Cardiac muscle cell (in vitro differentiated cells and primary cell): ENCODE data around the gene FAM20C. TPM values are rescaled to one million over a fixed set of nuclear protein-coding genes. Genes with fewer than 3 reads are reported as not detected.

Source experiments
- DNase-seq, 2 donors: peaks; one replicate each; pipeline versions ENCODE4 v3.0.0 to v3.0.0-alpha.2; 2010 to 2017; ENCODE audit warnings: low read depth in 1 of 2, low spot score in 1 of 2
- H3K27ac ChIP-seq: fragments of 200-600 bp; sonication (generic); 2 replicates; pipeline ENCODE4 v1.5.1; 2016
- H3K27me3 ChIP-seq: fragments of 200-600 bp; sonication (generic); 2 replicates; pipeline ENCODE4 v1.6.0; 2016; ENCODE audit warnings: control low read depth
- H3K36me3 ChIP-seq: fragments of 200-600 bp; sonication (generic); 2 replicates; pipeline ENCODE4 v1.5.1; 2016; ENCODE audit warnings: control low read depth
- H3K4me1 ChIP-seq: fragments of 200-600 bp; sonication (generic); 2 replicates; pipeline ENCODE4 v1.8.1; 2017; ENCODE audit warnings: low read depth, mild to moderate bottlenecking, mixed run types
- H3K4me3 ChIP-seq: fragments of 200-600 bp; sonication (generic); 2 replicates; pipeline ENCODE4 v1.5.1; 2016; ENCODE audit warnings: mild to moderate bottlenecking
- H3K9me3 ChIP-seq: fragments of 200-600 bp; sonication (generic); 2 replicates; pipeline ENCODE4 v1.5.1; 2017; ENCODE audit warnings: low read depth, mild to moderate bottlenecking, control low read depth
- CTCF ChIP-seq: IDR thresholded peaks from 2 replicates; pipeline ENCODE4 v1.5.1; 2012; ENCODE audit warnings: low read depth, mild to moderate bottlenecking, low read length
- polyA plus RNA-seq: library from polyadenylated mRNA; unstranded; fragments of >200 nt; fragmentation: Nextera tagmentation; extraction: Ambion mirVana; gene quantifications from 2 replicates; pipeline ENCODE4 v1.2.1, GENCODE V29; 2016
- total RNA-seq: library from RNA; depleted of rRNA; stranded (reverse); fragments of >200 nt; gene quantifications from 2 replicates; pipeline ENCODE4 v1.2.3, GENCODE V29; 2016

FAM20C gene
- total and polyA plus RNA-seq, 2 experiments from 2014 or later, result 4.9 to 15.7 TPM

GRCh38 chr7:284762-285722, 92.7 kb downstream of the FAM20C start:
- H3K4me1 ChIP-seq, result no peaks in the 10 kb centered on the region
- H3K27me3 ChIP-seq, result peaks cover 62% of the 10 kb centered on the region
- no peak for TF ChIP-seq CTCF

GRCh38 chr7:285731-286130, 93.4 kb downstream of the FAM20C start:
- H3K9me3 ChIP-seq, result no peaks in the 10 kb centered on the region
- no peaks in the 10 kb centered on the region for H3K4me1 ChIP-seq
- no peaks in the 10 kb centered on the region for H3K36me3 ChIP-seq
- DNase-seq, result no peak
- TF ChIP-seq CTCF, result no peak
- no peak overlapping the region for H3K4me3 ChIP-seq
- H3K27ac ChIP-seq, result no peak overlapping the region
- H3K27me3 ChIP-seq, result peaks cover 69% of the 10 kb centered on the region

More at GRCh38 chr7:284762-285722, 92.7 kb downstream of the FAM20C start:
- DNase-seq, result no peak
- H3K36me3 ChIP-seq, result no peaks in the 10 kb centered on the region
- H3K27ac ChIP-seq, result no peak overlapping the region
- no peaks in the 10 kb centered on the region for H3K9me3 ChIP-seq
- H3K4me3 ChIP-seq, result no peak overlapping the region

- Histone ChIP-seq H3K4me3 (no peak overlapping the region), H3K9me3 (no peaks in the 10 kb centered on the region), H3K27ac (no peak overlapping the region), H3K36me3 (no peaks in the 10 kb centered on the region), H3K27me3 (peaks cover 74% of the 10 kb centered on the region), H3K4me1 (no peaks in the 10 kb centered on the region)
- no peak for DNase-seq
- no peak for TF ChIP-seq CTCF
Observed at GRCh38 chr7:286266-286665, 93.9 kb downstream of the FAM20C start.

GRCh38 chr7:288671-289101, 96.3 kb downstream of the FAM20C start:
- Histone ChIP-seq H3K9me3 (no peaks in the 10 kb centered on the region), H3K4me1 (no peaks in the 10 kb centered on the region), H3K27ac (no peak overlapping the region), H3K27me3 (peaks cover 95% of the 10 kb centered on the region), H3K36me3 (no peaks in the 10 kb centered on the region), H3K4me3 (no peak overlapping the region)
- TF ChIP-seq CTCF, result no peak
- no peak for DNase-seq

- Histone ChIP-seq H3K4me1 (no peaks in the 10 kb centered on the region), H3K27me3 (peaks cover 99% of the 10 kb centered on the region), H3K9me3 (no peaks in the 10 kb centered on the region), H3K27ac (no peak overlapping the region), H3K4me3 (no peak overlapping the region), H3K36me3 (no peaks in the 10 kb centered on the region)
- no peak for DNase-seq
- TF ChIP-seq CTCF, result no peak
Observed at GRCh38 chr7:289209-289755, 96.9 kb downstream of the FAM20C start.
